C4-2B (cell line): ENCODE data around the gene SDCBP2.

ENCODE experiments used
- ZFX ChIP-seq: fragments of 450-650 bp; IDR thresholded peaks from 2 replicates; pipeline ENCODE4 v1.6.1; 2017
- TF ChIP-seq, protein P1 (sequence below): fragments of 450-650 bp; conservative IDR thresholded peaks from 2 replicates; pipeline ENCODE4 v1.5.1; 2017; ENCODE audit warnings: mild to moderate bottlenecking

DNA sequence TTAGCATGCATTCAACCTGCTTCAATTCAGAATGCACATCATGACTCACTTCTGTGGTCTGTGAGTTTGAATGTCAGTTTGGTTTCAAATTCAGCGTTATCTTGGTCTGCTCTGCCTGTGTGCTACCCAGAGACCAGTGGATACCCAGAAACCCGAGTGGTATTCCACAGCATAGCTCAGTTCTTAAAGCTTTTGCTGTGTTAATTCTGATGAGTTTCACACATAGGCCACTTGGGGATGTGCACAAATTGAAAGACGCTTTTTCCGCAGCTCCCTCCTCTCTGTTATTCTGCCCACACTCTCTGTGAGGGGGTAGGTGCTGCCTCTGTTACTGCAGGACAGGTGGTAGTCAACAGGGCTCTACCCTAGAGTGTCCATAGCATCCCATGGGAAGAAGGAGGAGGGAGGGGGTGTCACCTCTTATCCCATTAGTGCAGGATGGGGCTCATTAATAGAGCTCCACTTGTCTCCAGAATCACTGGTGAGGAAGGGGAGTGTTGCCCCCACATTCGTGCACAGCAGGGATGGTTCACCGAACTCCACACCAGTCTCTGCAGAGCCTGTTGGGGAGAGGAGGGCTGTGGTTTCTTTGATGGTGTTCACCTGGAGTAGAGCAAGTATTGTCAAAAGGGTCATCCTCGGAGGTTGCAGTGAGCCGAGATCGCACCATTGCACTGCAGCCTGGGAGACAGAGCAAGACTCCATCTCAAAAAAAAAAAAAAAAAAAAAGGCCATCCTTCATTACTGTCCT is 29.2 kb upstream of the SDCBP2 start:
- TF ChIP-seq, protein P1, sequence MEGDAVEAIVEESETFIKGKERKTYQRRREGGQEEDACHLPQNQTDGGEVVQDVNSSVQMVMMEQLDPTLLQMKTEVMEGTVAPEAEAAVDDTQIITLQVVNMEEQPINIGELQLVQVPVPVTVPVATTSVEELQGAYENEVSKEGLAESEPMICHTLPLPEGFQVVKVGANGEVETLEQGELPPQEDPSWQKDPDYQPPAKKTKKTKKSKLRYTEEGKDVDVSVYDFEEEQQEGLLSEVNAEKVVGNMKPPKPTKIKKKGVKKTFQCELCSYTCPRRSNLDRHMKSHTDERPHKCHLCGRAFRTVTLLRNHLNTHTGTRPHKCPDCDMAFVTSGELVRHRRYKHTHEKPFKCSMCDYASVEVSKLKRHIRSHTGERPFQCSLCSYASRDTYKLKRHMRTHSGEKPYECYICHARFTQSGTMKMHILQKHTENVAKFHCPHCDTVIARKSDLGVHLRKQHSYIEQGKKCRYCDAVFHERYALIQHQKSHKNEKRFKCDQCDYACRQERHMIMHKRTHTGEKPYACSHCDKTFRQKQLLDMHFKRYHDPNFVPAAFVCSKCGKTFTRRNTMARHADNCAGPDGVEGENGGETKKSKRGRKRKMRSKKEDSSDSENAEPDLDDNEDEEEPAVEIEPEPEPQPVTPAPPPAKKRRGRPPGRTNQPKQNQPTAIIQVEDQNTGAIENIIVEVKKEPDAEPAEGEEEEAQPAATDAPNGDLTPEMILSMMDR = no peak
- no peak for TF ChIP-seq ZFX
